GM12891 (cell line): ENCODE data around the gene MKX.

Source experiments
- DNase-seq: peaks from one replicate; pipeline ENCODE4 v3.0.0; 2011; ENCODE audit warnings: low spot score; ENCODE audit not compliant: insufficient read length
- FAIRE-seq: peaks from 2 replicates; lab custom pipeline; 2011; peaks lifted over from hg19 to GRCh38; lab: Jason Lieb, UNC
- PAX5 ChIP-seq: IDR thresholded peaks from 2 replicates; pipeline ENCODE4 v1.6.1; 2011; ENCODE audit warnings: low read length, moderate library complexity, mild to moderate bottlenecking; ENCODE audit not compliant: insufficient read depth, severe bottlenecking
- POLR2A ChIP-seq: IDR thresholded peaks from 2 replicates; pipeline ENCODE4 v1.6.1; 2011; ENCODE audit warnings: low read depth, low read length, control low read depth
- POLR2AphosphoS5 ChIP-seq: IDR thresholded peaks from 2 replicates; pipeline ENCODE4 v1.6.1; 2011; ENCODE audit warnings: low read depth, low read length, control low read depth
- POU2F2 ChIP-seq: IDR thresholded peaks from 2 replicates; pipeline ENCODE4 v1.6.1; 2011; ENCODE audit warnings: low read depth, mild to moderate bottlenecking, control low read depth, low read length, moderate library complexity
- SPI1 ChIP-seq: IDR thresholded peaks from 2 replicates; pipeline ENCODE4 v1.6.1; 2011; ENCODE audit warnings: low read depth, low read length, control low read depth
- TAF1 ChIP-seq: IDR thresholded peaks from 2 replicates; pipeline ENCODE4 v1.6.1; 2011; ENCODE audit warnings: low read depth, low read length, control low read depth

MKX gene

DNA sequence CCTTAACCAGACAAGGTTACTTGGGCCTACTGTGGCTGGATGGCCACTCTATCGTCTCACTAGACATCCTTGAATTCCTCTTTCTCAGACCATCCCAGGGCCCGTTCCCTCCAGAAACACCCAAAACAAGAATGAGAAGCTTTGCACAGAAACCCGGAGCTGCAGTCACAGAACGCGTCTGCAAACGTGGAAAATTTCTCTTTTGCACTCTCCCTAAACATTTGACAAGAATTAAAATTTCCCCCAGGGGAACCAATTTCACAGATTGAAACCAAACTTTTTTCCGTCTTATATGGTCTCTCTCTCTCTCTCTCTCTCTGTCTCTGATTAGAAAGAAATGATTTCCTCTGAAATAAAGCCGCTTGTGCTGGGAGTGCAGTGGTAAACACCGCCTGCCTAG is 120.7 kb downstream of the MKX start:
- DNase-seq (no peak), FAIRE-seq (no peak)
- TF ChIP-seq POU2F2 (no peak), TAF1 (no peak), POLR2AphosphoS5 (no peak), SPI1 (no peak), POLR2A (no peak), PAX5 (no peak)
